Activated CD4-positive, alpha-beta T cell treated with anti-CD3 and anti-CD28 coated beads for 24 hours (primary cell): ENCODE measurements around the gene SLC44A5.

Source experiments
- DNase-seq, 2 donors: peaks; one replicate each; pipeline ENCODE4 v3.0.0-alpha.2; 2020; ENCODE audit warnings: low read depth in 2 of 2

Gene SLC44A5

DNA sequence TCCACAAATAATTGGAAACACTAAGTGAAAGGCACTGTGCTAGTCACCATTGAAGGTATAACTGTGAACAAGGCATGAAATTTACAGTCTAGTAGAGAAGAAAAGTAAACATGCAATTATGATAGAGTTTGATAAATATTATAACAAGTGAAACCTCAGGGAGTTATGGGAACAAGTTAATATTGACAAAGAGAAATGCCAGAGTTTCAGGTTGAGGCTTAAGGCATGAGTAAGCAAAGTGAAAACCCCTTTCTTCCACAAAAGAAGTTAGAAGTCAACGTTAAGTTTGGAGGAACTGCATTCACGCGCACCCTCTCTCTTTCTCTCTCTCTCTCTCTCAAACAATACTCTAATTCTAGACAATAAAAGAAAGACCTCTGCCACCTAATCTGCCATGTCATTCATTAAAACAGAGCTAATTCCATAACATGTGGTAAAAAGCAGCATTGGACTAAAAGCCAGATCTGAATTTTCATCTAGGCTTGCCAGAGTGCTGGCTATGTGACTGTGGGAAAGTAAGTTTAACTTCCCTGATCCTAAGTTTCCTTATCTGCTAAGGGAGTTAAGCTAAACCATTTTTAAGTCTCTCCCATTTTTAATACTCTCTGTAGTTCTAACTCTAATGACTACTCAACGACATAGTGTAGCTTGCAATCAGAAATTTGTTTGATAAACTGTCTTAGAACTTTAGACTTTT lies 22.0 kb downstream of the SLC44A5 start:
- DNase-seq = no peak

GRCh38 chr1:75587692-75588091 lies 23.2 kb downstream of the SLC44A5 start:
- DNase-seq = no peak

- no peak for DNase-seq
These were observed 27.6 kb downstream of the SLC44A5 start for GRCh38 chr1:75583282-75583681.

- DNase-seq = no peak
These were observed 28.1 kb downstream of the SLC44A5 start for GRCh38 chr1:75582725-75583261.

- no peak for DNase-seq
These were observed 31.9 kb downstream of the SLC44A5 start for GRCh38 chr1:75579046-75579445.

- DNase-seq = no peak
These were observed 35.1 kb downstream of the SLC44A5 start for GRCh38 chr1:75575837-75576236.

GRCh38 chr1:75567191-75567590 lies 43.7 kb downstream of the SLC44A5 start:
- DNase-seq = no peak

DNA sequence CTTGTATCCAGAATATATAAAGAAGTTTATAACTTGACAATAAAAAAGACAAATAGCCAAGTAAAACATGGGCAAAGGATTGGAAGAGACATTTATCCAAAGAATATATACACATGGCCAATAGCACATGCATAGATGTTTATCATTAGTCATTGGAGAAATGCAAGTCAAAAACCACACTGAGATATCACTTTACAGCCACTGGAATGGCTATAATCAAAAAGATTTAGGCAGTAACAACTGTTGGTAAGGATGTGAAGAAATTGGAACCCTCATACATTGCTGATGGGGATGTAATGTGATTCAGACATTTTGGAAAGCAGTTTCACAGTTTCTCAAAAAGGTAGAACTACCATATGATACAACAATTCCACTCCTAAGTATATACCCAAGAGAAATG lies 51.1 kb downstream of the SLC44A5 start:
- no peak for DNase-seq

DNA sequence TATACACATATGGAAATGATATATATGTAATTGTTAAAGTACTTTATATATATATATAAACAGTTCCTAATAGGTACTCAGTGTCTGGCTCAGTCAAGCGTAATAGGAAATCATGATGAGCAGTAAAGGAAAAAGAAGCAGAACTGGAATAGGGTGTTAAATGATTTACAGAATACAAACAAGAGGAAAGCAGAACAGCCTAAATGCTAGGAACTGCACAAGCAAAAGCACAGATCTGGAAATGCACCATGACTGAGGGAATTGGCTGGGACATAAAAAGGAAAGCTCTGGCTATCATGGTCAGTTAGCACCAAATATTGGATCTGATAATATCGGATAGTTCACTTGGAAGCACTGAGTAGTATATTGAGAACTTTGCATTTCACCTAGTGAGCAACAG lies 51.8 kb downstream of the SLC44A5 start:
- no peak for DNase-seq

DNA sequence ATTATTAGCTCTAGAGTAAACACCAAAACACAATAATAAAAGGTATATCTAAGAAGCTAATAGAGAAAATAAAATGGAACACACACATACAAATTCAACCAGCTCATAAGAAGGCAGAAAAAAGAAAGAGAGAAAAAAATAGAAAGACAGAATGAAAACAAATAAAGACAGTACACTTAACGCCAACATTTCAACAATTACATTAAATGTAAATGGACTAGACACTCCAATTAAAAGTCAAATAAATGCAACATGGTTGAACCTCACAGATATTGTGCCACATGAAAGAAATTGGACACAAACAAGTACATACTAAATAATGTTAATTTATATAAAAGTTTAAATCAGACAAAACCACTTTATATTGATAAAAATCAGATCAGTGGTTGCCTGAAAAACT lies 56.0 kb downstream of the SLC44A5 start:
- no peak for DNase-seq

DNA sequence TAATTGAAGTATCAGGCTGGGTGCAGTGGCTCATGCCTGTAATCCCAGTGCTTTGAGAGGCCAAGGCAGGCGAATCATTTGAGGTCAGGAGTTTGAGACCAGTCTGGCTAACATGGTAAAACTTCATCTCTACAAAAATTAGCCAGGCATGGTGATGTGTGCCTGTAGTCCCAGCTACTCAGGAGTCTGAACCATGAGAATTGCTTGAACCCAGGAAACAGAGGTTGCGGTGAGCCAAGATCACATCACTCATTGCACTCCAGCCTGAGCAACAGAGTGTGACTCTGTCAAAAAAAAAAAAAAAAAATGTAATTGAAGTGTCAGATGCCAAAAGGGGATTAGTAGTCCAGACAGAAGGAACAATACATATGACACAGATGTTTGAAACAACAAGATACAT lies 56.7 kb downstream of the SLC44A5 start:
- DNase-seq = no peak

- no peak for DNase-seq
These were observed 60.4 kb downstream of the SLC44A5 start for GRCh38 chr1:75550559-75550958.

GRCh38 chr1:75548721-75549480 lies 62.0 kb downstream of the SLC44A5 start:
- DNase-seq = no peak

- DNase-seq = no peak
These were observed 67.2 kb downstream of the SLC44A5 start for GRCh38 chr1:75543705-75544104.

GRCh38 chr1:75542818-75543570 lies 67.9 kb downstream of the SLC44A5 start:
- no peak for DNase-seq

GRCh38 chr1:75539230-75540116 lies 71.4 kb downstream of the SLC44A5 start:
- DNase-seq = no peak

GRCh38 chr1:75533085-75533484 lies 77.8 kb downstream of the SLC44A5 start:
- no peak for DNase-seq

DNA sequence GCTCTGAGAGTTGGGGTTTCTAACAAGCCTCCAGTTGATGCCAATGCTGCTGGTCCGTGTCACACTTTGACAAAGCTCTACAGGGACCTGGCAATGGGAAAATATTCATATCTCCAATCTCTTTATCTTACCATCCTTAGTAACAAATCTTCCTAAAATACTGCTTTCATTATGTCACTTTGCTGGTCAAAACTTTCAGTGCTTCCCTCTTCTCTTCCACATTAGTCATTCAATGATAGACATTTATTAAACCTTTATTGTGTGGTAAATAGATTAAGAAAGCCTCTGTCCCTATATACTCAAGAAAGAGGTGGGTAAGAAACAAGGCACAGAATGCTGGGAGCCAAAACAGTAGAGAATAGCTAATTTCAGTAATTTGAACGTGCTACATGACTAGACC lies 79.3 kb downstream of the SLC44A5 start:
- DNase-seq = no peak

DNA sequence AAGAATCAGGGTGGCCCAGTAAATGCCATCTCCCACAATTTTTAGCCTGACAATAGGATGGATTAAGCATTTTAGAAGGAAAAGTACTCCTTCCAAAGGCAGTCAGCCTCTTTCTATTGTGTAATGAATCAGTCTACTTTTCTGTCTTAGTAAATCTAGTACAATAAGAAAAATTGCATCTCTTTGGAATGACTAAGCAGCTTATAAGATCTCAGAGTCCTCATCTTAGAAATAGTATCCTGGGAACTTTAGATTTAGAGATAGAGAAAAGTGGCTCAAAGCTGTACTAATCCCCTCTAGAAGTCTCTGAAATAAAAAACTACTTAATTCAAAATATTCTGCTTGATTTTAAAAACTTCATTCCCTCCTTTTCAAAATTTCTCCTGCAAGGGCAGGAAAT lies 81.4 kb downstream of the SLC44A5 start:
- DNase-seq = no peak

DNA sequence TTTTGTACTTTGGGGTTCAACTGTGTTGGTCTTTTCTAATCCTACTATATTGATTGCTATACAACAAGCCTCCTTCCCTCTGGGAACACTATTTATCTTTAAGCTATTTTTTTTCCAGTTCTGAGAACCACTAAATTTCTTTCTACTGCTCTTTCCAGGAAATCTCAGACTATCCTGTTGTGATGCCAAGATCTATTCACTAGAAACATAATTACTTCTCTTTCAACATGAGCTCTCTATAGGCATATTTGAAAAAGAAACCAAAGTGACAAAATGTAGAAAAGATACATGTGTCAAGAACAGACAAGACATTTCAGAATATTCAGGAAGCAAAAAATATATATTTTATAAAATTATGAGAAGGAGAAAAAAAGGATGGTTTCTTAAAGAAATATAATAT lies 82.9 kb downstream of the SLC44A5 start:
- DNase-seq = no peak

DNA sequence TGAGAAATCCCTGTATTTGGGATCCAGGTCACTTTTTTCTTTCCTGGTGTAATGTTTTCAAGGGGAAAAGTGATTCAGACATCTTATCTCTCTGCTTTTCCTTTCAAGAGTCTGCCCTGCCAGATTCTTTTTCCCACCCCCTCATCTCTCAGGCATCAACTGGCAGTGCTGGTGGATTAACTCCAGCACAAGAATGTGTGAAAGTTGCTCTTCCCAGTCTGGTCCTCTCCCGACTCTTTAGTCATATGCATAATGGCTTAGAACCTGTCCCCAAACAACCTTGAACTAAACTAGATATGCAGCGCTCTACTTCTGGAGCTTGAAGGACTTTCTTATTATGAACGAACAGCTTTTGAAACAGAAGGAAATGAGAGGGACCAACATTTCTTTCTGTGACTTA lies 88.5 kb downstream of the SLC44A5 start:
- DNase-seq = no peak
